ENCODE results near the gene REPS1.

The REPS1 gene

GRCh38 chr6:138920906-138921305 lies 67.1 kb downstream of the REPS1 start:
- DNase-seq: no peak

GRCh38 chr6:138914701-138915100 lies 73.4 kb downstream of the REPS1 start:
- DNase-seq: no peak

GRCh38 chr6:138912308-138912707 lies 75.7 kb downstream of the REPS1 start:
- no peak for DNase-seq

GRCh38 chr6:138909975-138910374 lies 78.1 kb downstream of the REPS1 start:
- no peak for DNase-seq

- DNase-seq: no peak
Measured at GRCh38 chr6:138909511-138909910, 78.5 kb downstream of the REPS1 start.

- DNase-seq: no peak
Measured at GRCh38 chr6:138907167-138907566, 80.9 kb downstream of the REPS1 start.

GRCh38 chr6:138897031-138897430 lies 91.0 kb downstream of the REPS1 start:
- no peak for DNase-seq

- DNase-seq: no peak
Measured at GRCh38 chr6:138896104-138896756, 91.8 kb downstream of the REPS1 start.

GRCh38 chr6:138891255-138891986 lies 96.6 kb downstream of the REPS1 start:
- DNase-seq: no peak

- DNase-seq: no peak
Measured at GRCh38 chr6:138885156-138885819, 102.8 kb downstream of the REPS1 start.

- DNase-seq: no peak
Measured at GRCh38 chr6:138882369-138883017, 105.6 kb downstream of the REPS1 start.

- no peak for DNase-seq
Measured at GRCh38 chr6:138873191-138873590, 114.9 kb downstream of the REPS1 start.

- DNase-seq: no peak
Measured at GRCh38 chr6:138869398-138869797, 118.7 kb downstream of the REPS1 start.

GRCh38 chr6:138868181-138868580 lies 119.9 kb downstream of the REPS1 start:
- DNase-seq: no peak

GRCh38 chr6:138865480-138866109 lies 122.5 kb downstream of the REPS1 start:
- DNase-seq: no peak

GRCh38 chr6:138864343-138864890 lies 123.6 kb downstream of the REPS1 start:
- DNase-seq: no peak

GRCh38 chr6:138863321-138863720 lies 124.7 kb downstream of the REPS1 start:
- no peak for DNase-seq

- no peak for DNase-seq
Measured at GRCh38 chr6:138862456-138862855, 125.6 kb downstream of the REPS1 start.

GRCh38 chr6:138857775-138858174 lies 130.3 kb downstream of the REPS1 start:
- DNase-seq: no peak

GRCh38 chr6:138856654-138857053 lies 131.4 kb downstream of the REPS1 start:
- no peak for DNase-seq

Measured in NCI-H1092 treated with DMSO at 0.1 percent for 48 hours (cell line).